ENCODE data around the gene MEA1. TPM values are rescaled to one million over a fixed set of nuclear protein-coding genes. Genes with fewer than 3 reads are reported as not detected.

MEA1 gene
- total and polyA plus RNA-seq, 2 of the 4 experiments (the other 2 are of a cell fraction): 116 to 126 TPM

DNA sequence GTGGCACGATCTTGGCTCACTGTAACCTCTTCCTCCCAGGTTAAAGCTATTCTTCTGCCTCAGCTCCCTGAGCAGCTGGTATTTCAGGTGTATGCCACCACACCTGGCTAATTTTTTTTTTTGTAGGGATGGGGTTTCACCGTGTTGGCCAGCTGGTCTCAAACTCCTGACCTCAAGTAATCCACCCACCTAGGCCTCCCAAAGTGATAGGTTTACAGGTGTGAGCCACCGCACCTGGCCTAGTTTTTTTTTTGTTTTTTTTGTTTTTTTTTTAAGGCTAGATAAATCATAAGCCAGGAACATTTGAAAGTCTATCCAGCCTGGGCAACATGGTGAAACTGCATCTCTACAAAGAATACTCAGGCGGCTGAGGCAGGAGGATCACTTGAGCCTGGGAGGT lies 18.6 kb upstream of the MEA1 start:
- no peak overlapping the region for H3K9ac ChIP-seq (ENCODE audit: low read depth, low read length)
- TF ChIP-seq NFE2L2 (IDR thresholded peaks at IDR 0.05; ENCODE audit: low read depth, low read length) (no peak), CHD1 (IDR thresholded peaks at IDR 0.05; ENCODE audit: low read depth, low read length) (no peak)

More for the DNA sequence above, 18.6 kb upstream of the MEA1 start:
- no peak for ATAC-seq (ENCODE audit: low read depth)
- dilution Hi-C loops (cut with HindIII; ENCODE audit: low sequenced_read_pairs, unreplicated experiment): no loop called here
- intact Hi-C loops (cut with micrococcal nuclease): no loop called here
- WGBS, 2 experiments (ENCODE audit: extremely low coverage in 2 of 2, insufficient read length in 1 of 2): 100% methylated on average over 1 of the region's 4 CpGs; no CpG with 5 or more reads in 1 of the 2 experiments
- Histone ChIP-seq H3K56ac (ENCODE audit: extremely low read depth, insufficient read depth, low read length) (no peak overlapping the region), H2BK120ac (ENCODE audit: low read depth, low read length) (no peak overlapping the region), H3K4ac (ENCODE audit: low read depth, low read length) (no peak overlapping the region), H3K4me3 (ENCODE audit: insufficient read depth, low read depth, low read length) (no peak overlapping the region), H3K14ac (replicated peaks; ENCODE audit: low read depth, low read length) (no peak overlapping the region), H3K4me2 (ENCODE audit: low read depth, low read length) (no peak overlapping the region), H3K9me3 (ENCODE audit: control insufficient read depth, insufficient read depth, low read length) (no peaks in the 10 kb centered on the region), H4K91ac (ENCODE audit: insufficient read depth, low read depth, low read length) (no peak overlapping the region), H2BK5ac (ENCODE audit: low read depth, low read length, poor library complexity, severe bottlenecking) (no peak overlapping the region), H3K4me1 (ENCODE audit: control insufficient read depth, insufficient read depth, low read length) (no peaks in the 10 kb centered on the region), H3K9me1 (ENCODE audit: insufficient read depth, low read length) (no peaks in the 10 kb centered on the region), H3K18ac (ENCODE audit: low read depth, low read length) (no peak overlapping the region), H4K20me1 (ENCODE audit: insufficient read depth, low read length) (peaks cover 8% of the 10 kb centered on the region; the same call in 1 of the 2 replicates), H3K23ac (ENCODE audit: low read depth, low read length) (no peak overlapping the region), H2BK15ac (ENCODE audit: low read depth, low read length) (no peak overlapping the region), H2AK5ac (ENCODE audit: low read depth, low read length) (no peak overlapping the region), H2AK9ac (replicated peaks; ENCODE audit: low read depth, low read length, poor library complexity) (no peak overlapping the region), H2AFZ (replicated peaks; ENCODE audit: low read length, poor library complexity) (no peak overlapping the region), H3K27me3 (ENCODE audit: control insufficient read depth, insufficient read depth, low read length) (no peaks in the 10 kb centered on the region), H3K79me1 (ENCODE audit: low read depth in 1 of 2, low read length in 2 of 2) (peaks cover 12 to 14% of the 10 kb centered on the region in 2 experiments; a peak in 3 of 4 replicates), H2BK20ac (ENCODE audit: low read depth, low read length) (no peak overlapping the region), H4K8ac (ENCODE audit: low read depth in 2 of 2, low read length in 2 of 2) (no peak overlapping the region), H3K27ac (ENCODE audit: insufficient read depth, low read length) (no peak overlapping the region), H4K5ac (ENCODE audit: low read depth, low read length) (no peak overlapping the region), H3K36me3 (ENCODE audit: control insufficient read depth, insufficient read depth, low read length) (peaks cover 57% of the 10 kb centered on the region)
- ChIA-PET POLR2A (ENCODE audit: unreplicated experiment) (no interaction called here), CTCF (interaction anchor here (0.6 kb wide), 1 partner anchor 9 kb away, joined by 3 read pairs; no protein-coding TSS in a partner anchor)
- BruUV-seq (replicated peaks): no TSS peak
- in situ Hi-C loops (cut with MboI; ENCODE audit: low sequenced_read_pairs): no loop called here
- no peak for DNase-seq

Data from IMR-90 (cell line).